GM21447 (cell line): ENCODE measurements around the gene TTC12.
A peak's percentile ranks its signal among the peaks of the same experiment; 100 is the strongest.
"Not testable (repeated sequence)": the region's sequence is repeated elsewhere in the genome, so short reads cannot be mapped to it uniquely, and the experiment has no call there.

ENCODE experiments used
- ATAC-seq: cut with Tn5 transposase; IDR thresholded peaks from one replicate; pipeline ENCODE4 v1.9.1; 2021; ENCODE audit not compliant: unreplicated experiment

TTC12 gene

GRCh38 chr11:113283881-113284280, 30.5 kb upstream of the TTC12 start:
- ATAC-seq: no peak

GRCh38 chr11:113286009-113286408, 28.4 kb upstream of the TTC12 start:
- no peak for ATAC-seq

GRCh38 chr11:113286509-113287497, 27.6 kb upstream of the TTC12 start:
- no peak for ATAC-seq

- ATAC-seq: no peak
These were observed 26.6 kb upstream of the TTC12 start for GRCh38 chr11:113287801-113288200.

GRCh38 chr11:113288286-113288863, 26.0 kb upstream of the TTC12 start:
- no peak for ATAC-seq

GRCh38 chr11:113289431-113290187, 24.8 kb upstream of the TTC12 start:
- peak; percentile 85 for ATAC-seq

GRCh38 chr11:113293936-113294335, 20.4 kb upstream of the TTC12 start:
- no peak for ATAC-seq

- ATAC-seq: no peak
These were observed 18.4 kb upstream of the TTC12 start for GRCh38 chr11:113295993-113296392.

GRCh38 chr11:113296447-113297205, 17.8 kb upstream of the TTC12 start:
- no peak for ATAC-seq

- ATAC-seq: not testable (repeated sequence)
These were observed 15.9 kb upstream of the TTC12 start for GRCh38 chr11:113298496-113298895.

GRCh38 chr11:113304916-113305315, 9.5 kb upstream of the TTC12 start:
- no peak for ATAC-seq

- no peak for ATAC-seq
These were observed 8.7 kb upstream of the TTC12 start for GRCh38 chr11:113305440-113306336.

- no peak for ATAC-seq
These were observed 5.8 kb upstream of the TTC12 start for GRCh38 chr11:113308601-113309000.

GRCh38 chr11:113311536-113311935, 2.8 kb upstream of the TTC12 start:
- ATAC-seq: no peak

GRCh38 chr11:113313601-113314000, 782 bp upstream of the TTC12 start:
- ATAC-seq: no peak

GRCh38 chr11:113314065-113314388, 356 bp upstream of the TTC12 start:
- no peak for ATAC-seq

- no peak for ATAC-seq
These were observed 1.4 kb downstream of the TTC12 start for GRCh38 chr11:113315811-113316210.

- ATAC-seq: no peak
These were observed 1.9 kb downstream of the TTC12 start for GRCh38 chr11:113316256-113316655.

- ATAC-seq: no peak
These were observed 3.0 kb downstream of the TTC12 start for GRCh38 chr11:113317339-113317738.

- ATAC-seq: no peak
These were observed 4.7 kb downstream of the TTC12 start for GRCh38 chr11:113319085-113319484.
